Left lung (tissue), 10 donors: ENCODE data around the gene NOP16. TPM values are rescaled to one million over a fixed set of nuclear protein-coding genes. Genes with fewer than 3 reads are reported as not detected.

Experiments
- ATAC-seq: fragments of 200-7000 bp; cut with Tn5 transposase; one replicate; pipeline ENCODE4 v1.9.1; 2020; ENCODE audit warnings: moderate library complexity
- DNase-seq, 4 donors: peaks; one replicate each; pipeline ENCODE4 v3.0.0-alpha.2; 2013 to 2020
- H3K27ac ChIP-seq, 2 donors: fragments of 200-600 bp; sonication (generic) in 1 of 2; one replicate each; pipeline versions ENCODE4 v1.5.0 to v1.8.0; 2020 to 2021
- H3K27me3 ChIP-seq, 2 donors: fragments of 200-600 bp; sonication (generic) in 1 of 2; one replicate each; pipeline versions ENCODE4 v1.5.0 to v1.8.0; 2020 to 2021
- H3K36me3 ChIP-seq, 2 donors: fragments of 200-600 bp; sonication (generic) in 1 of 2; one replicate each; pipeline versions ENCODE4 v1.5.0 to v1.8.0; 2020 to 2021
- H3K4me1 ChIP-seq, 2 donors: fragments of 200-600 bp; one replicate each; pipeline ENCODE4 v1.8.0; 2021
- H3K4me3 ChIP-seq, 2 donors: fragments of 200-600 bp; sonication (generic) in 1 of 2; one replicate each; pipeline versions ENCODE4 v1.5.0 to v1.8.0; 2020 to 2021; ENCODE audit warnings: mild to moderate bottlenecking in 1 of 2
- H3K9me3 ChIP-seq, 2 donors: fragments of 200-600 bp; sonication (generic) in 1 of 2; one replicate each; pipeline versions ENCODE4 v1.5.0 to v1.8.0; 2020 to 2021
- CTCF ChIP-seq, 2 donors: fragments of 200-600 bp; sonication (generic) in 1 of 2; IDR thresholded peaks; one replicate each; pipeline versions ENCODE4 v1.5.0 to v1.8.0; 2021; ENCODE audit warnings: antibody characterized with exemption in 2 of 2
- intact Hi-C, 2 donors: fragments of 100-400 bp; cut with DNase I; formaldehyde crosslinking; loops; one replicate each; pipeline versions ENCODE4 v1.11.2 to v1.14.2; 2022
- polyA plus RNA-seq, 6 donors: library from polyadenylated mRNA; unstranded; fragments of 120-200 nt; gene quantifications; one replicate each; pipeline ENCODE4 v1.2.1, GENCODE V29; 2013; ENCODE audit not compliant: insufficient read length in 6 of 6
- total RNA-seq, 2 donors: library from RNA; stranded (reverse); fragmentation: NEBNext Ultra II Directional; extraction: Animal tissue kit (Norgen Biotek cat#: 25700); gene quantifications; one replicate each; pipeline ENCODE4 v1.2.1, GENCODE V29; 2021
- donor health status: DM: no; HTN: yes; CAD: no.
- donor health status: DM: no; HTN: no; CAD: no.

NOP16 gene
- total and polyA plus RNA-seq, 8 donors = 14.9 to 34.8 (median 29.1) TPM

GRCh38 chr5:176391999-176392398, 3.6 kb upstream of the NOP16 start:
- peaks cover 0 to 68% of the 10 kb centered on the region in 2 donors for H3K36me3 ChIP-seq
- no peak for ATAC-seq
- H3K4me1 ChIP-seq = peaks cover 8 to 34% of the 10 kb centered on the region in 2 donors

GRCh38 chr5:176391479-176391878, 3.1 kb upstream of the NOP16 start:
- peaks cover 10 to 39% of the 10 kb centered on the region in 2 donors for H3K4me1 ChIP-seq
- DNase-seq = no peak
- H3K36me3 ChIP-seq = peaks cover 0 to 63% of the 10 kb centered on the region in 2 donors
- H3K4me3 ChIP-seq = no peak overlapping the region
- intact Hi-C loops = no loop called here
- no peak for ATAC-seq
- H3K9me3 ChIP-seq = no peaks in the 10 kb centered on the region
- no peak overlapping the region for H3K27ac ChIP-seq
- TF ChIP-seq CTCF (IDR thresholded peaks at IDR 0.05) = no peak
- H3K27me3 ChIP-seq = no peaks in the 10 kb centered on the region

More at GRCh38 chr5:176391999-176392398, 3.6 kb upstream of the NOP16 start:
- no peak for TF ChIP-seq CTCF (IDR thresholded peaks at IDR 0.05)
- intact Hi-C loops = no loop called here
- Histone ChIP-seq H3K9me3 (no peaks in the 10 kb centered on the region), H3K27ac (no peak overlapping the region), H3K27me3 (no peaks in the 10 kb centered on the region), H3K4me3 (no peak overlapping the region)
- DNase-seq = no peak

GRCh38 chr5:176389135-176390123, 1.0 kb upstream of the NOP16 start:
- Histone ChIP-seq H3K27me3 (no peaks in the 10 kb centered on the region), H3K36me3 (peaks cover 0 to 58% of the 10 kb centered on the region in 2 donors), H3K27ac (peak overlapping the region; percentile 90 to 93), H3K9me3 (no peaks in the 10 kb centered on the region), H3K4me3 (peak overlapping the region; percentile 77 to 96), H3K4me1 (peaks cover 10 to 50% of the 10 kb centered on the region in 2 donors)
- DNase-seq (no peak), ATAC-seq (peak; percentile 39)
- TF ChIP-seq CTCF (IDR thresholded peaks at IDR 0.05) = no peak
- intact Hi-C loops = no loop called here

- no peak for TF ChIP-seq CTCF (IDR thresholded peaks at IDR 0.05)
- intact Hi-C loops = no loop called here
- ATAC-seq (no peak), DNase-seq (no peak)
- H3K4me3 ChIP-seq = peak overlapping the region; percentile 77 to 96
- no peaks in the 10 kb centered on the region for H3K9me3 ChIP-seq
- no peaks in the 10 kb centered on the region for H3K27me3 ChIP-seq
- peaks cover 10 to 50% of the 10 kb centered on the region in 2 donors for H3K4me1 ChIP-seq
- peaks cover 0 to 58% of the 10 kb centered on the region in 2 donors for H3K36me3 ChIP-seq
- peak overlapping the region in 1 of 2 donors; percentile 90 for H3K27ac ChIP-seq
These were observed 375 bp downstream of the NOP16 start for GRCh38 chr5:176388003-176388443.

- TF ChIP-seq CTCF (IDR thresholded peaks at IDR 0.05) = no peak
- intact Hi-C loops = no loop called here
- ATAC-seq = no peak
These were observed 943 bp downstream of the NOP16 start for GRCh38 chr5:176387384-176387925.

More at GRCh38 chr5:176387384-176387925, 943 bp downstream of the NOP16 start:
- peaks cover 0 to 58% of the 10 kb centered on the region in 2 donors for H3K36me3 ChIP-seq
- no peak overlapping the region for H3K27ac ChIP-seq
- peaks cover 10 to 50% of the 10 kb centered on the region in 2 donors for H3K4me1 ChIP-seq
- H3K27me3 ChIP-seq = no peaks in the 10 kb centered on the region
- peak overlapping the region; percentile 77 to 96 for H3K4me3 ChIP-seq
- H3K9me3 ChIP-seq = no peaks in the 10 kb centered on the region
- no peak for DNase-seq
